GM12878 (cell line): ENCODE data around the gene NR6A1. TPM values are rescaled to one million over a fixed set of nuclear protein-coding genes. Genes with fewer than 3 reads are reported as not detected.

Experiments
- BHLHE40 ChIP-seq, 2 experiments: fragments of 450-650 bp in 1 of 2; IDR thresholded peaks; 2 replicates each; pipeline ENCODE4 v1.6.1; 2011 to 2017; ENCODE audit warnings: low read depth in 2 of 2, borderline replicate concordance in 1 of 2, improper control_type of control experiment in 1 of 2, low read length in 1 of 2, mild to moderate bottlenecking in 1 of 2
- CHD1 ChIP-seq: IDR thresholded peaks from 2 replicates; pipeline ENCODE4 v1.6.1; 2012; ENCODE audit warnings: low read depth, low read length, improper control_type of control experiment
- EED ChIP-seq: sonication (generic); IDR thresholded peaks from 2 replicates; pipeline ENCODE4 v1.6.1; 2016; ENCODE audit warnings: antibody characterized with exemption, low read depth
- ETV6 ChIP-seq, 2 experiments: fragments of 450-650 bp in 1 of 2; IDR thresholded peaks in 1 of 2; conservative IDR thresholded peaks in 1 of 2; 2 replicates each; pipeline ENCODE4 v1.6.1; 2014; ENCODE audit warnings: antibody characterized with exemption in 1 of 2, borderline replicate concordance in 1 of 2, low read depth in 1 of 2, mild to moderate bottlenecking in 1 of 2, moderate library complexity in 1 of 2
- MTA3 ChIP-seq: IDR thresholded peaks from 2 replicates; pipeline ENCODE4 v1.6.1; 2012; ENCODE audit warnings: low read length, inconsistent platforms, borderline replicate concordance
- PAX5 ChIP-seq: IDR thresholded peaks from 2 replicates; pipeline ENCODE4 v1.6.1; 2011; ENCODE audit warnings: low read depth, low read length, borderline replicate concordance
- POLR2A ChIP-seq: IDR thresholded peaks from 2 replicates; pipeline ENCODE4 v1.6.1; 2011; ENCODE audit warnings: low read depth, mild to moderate bottlenecking, low read length
- POU2F2 ChIP-seq: IDR thresholded peaks from 3 replicates; pipeline ENCODE4 v1.6.1; 2011; ENCODE audit warnings: low read depth, mild to moderate bottlenecking, low read length, borderline replicate concordance
- RAD51 ChIP-seq: fragments of 450-650 bp; IDR thresholded peaks from 2 replicates; pipeline ENCODE4 v1.6.1; 2016; ENCODE audit warnings: moderate library complexity, mild to moderate bottlenecking, inconsistent platforms
- RB1 ChIP-seq: fragments of 450-650 bp; formaldehyde crosslinking; IDR thresholded peaks from 2 replicates; pipeline ENCODE4 v1.6.1; 2017; ENCODE audit warnings: mild to moderate bottlenecking, borderline replicate concordance
- SMAD1 ChIP-seq: fragments of 450-650 bp; IDR thresholded peaks from 2 replicates; pipeline ENCODE4 v1.6.1; 2018; ENCODE audit warnings: mild to moderate bottlenecking, low read depth; ENCODE audit not compliant: partially characterized antibody
- SRF ChIP-seq, 2 experiments: IDR thresholded peaks; 2 replicates each; pipeline ENCODE4 v1.6.1; 2011; ENCODE audit warnings: low read depth in 2 of 2, low read length in 2 of 2, mild to moderate bottlenecking in 1 of 2, moderate library complexity in 1 of 2
- TCF7 ChIP-seq: IDR thresholded peaks from 2 replicates; pipeline ENCODE4 v1.6.1; 2014; ENCODE audit warnings: antibody characterized with exemption, borderline replicate concordance
- ZNF207 ChIP-seq: fragments of 450-650 bp; IDR thresholded peaks from 2 replicates; pipeline ENCODE4 v1.6.1; 2014; ENCODE audit warnings: antibody characterized with exemption, mild to moderate bottlenecking, borderline replicate concordance
- ZNF24 ChIP-seq: fragments of 450-650 bp; IDR thresholded peaks from 2 replicates; pipeline ENCODE4 v1.6.1; 2017; ENCODE audit warnings: antibody characterized with exemption, mild to moderate bottlenecking
- ZSCAN29 ChIP-seq: fragments of 450-650 bp; IDR thresholded peaks from 2 replicates; pipeline ENCODE4 v1.6.1; 2017; ENCODE audit warnings: mild to moderate bottlenecking, moderate library complexity
- polyA plus RNA-seq, 11 experiments: library from polyadenylated mRNA; depleted of rRNA in 4 of 11; unstranded in 6 of 11; stranded (reverse) in 5 of 11; fragments of >200 nt; fragmentation: Nextera tagmentation in 4 of 11; fragmentation: Illumina TruSeq in 1 of 11; extraction: Ambion mirVana in 4 of 11; extraction: Trizol in 1 of 11; gene quantifications; 1 replicate in 1 of 11; 2 replicates in 10 of 11; pipeline versions ENCODE4 v1.2.1 to v1.2.3, GENCODE V29; 2011 to 2016; ENCODE audit warnings: inconsistent platforms in 2 of 11, missing spikeins in 2 of 11, low read depth in 1 of 11
- total RNA-seq, 4 experiments: library from RNA; depleted of rRNA in 3 of 4; stranded (reverse); fragments of >200 nt in 3 of 4; fragmentation: Illumina TruSeq in 1 of 4; extraction: Trizol in 1 of 4; gene quantifications; 2 replicates each; pipeline versions ENCODE4 v1.2.1 to v1.2.3, GENCODE V29; 2013 to 2021
- TF ChIP-seq, protein P1 (sequence below): fragments of 150-350 bp; IDR thresholded peaks from 2 replicates; pipeline ENCODE4 v1.6.1; 2016; ENCODE audit warnings: low read depth, low read length
- TF ChIP-seq, protein P2 (sequence below): IDR thresholded peaks from 2 replicates; pipeline ENCODE4 v1.6.1; 2011; ENCODE audit warnings: low read depth, low read length, improper control_type of control experiment, borderline replicate concordance
- TF ChIP-seq, protein P3 (sequence below): fragments of 150-350 bp; IDR thresholded peaks from 2 replicates; pipeline ENCODE4 v1.6.1; 2014; ENCODE audit warnings: mild to moderate bottlenecking, low read depth, low read length
- TF ChIP-seq, protein P4 (sequence below): fragments of 450-650 bp; IDR thresholded peaks from 2 replicates; pipeline ENCODE4 v1.6.1; 2017; ENCODE audit warnings: borderline replicate concordance
- TF ChIP-seq, protein P5 (sequence below): fragments of 450-650 bp; IDR thresholded peaks from 2 replicates; pipeline ENCODE4 v1.6.1; 2014; ENCODE audit warnings: mild to moderate bottlenecking

Gene NR6A1
- total and polyA plus RNA-seq, 10 of the 15 experiments (the other 5 are each of a cell fraction or from before 2014, with no cell fraction given), result 1.2 to 9.2 (median 4.6) TPM

DNA sequence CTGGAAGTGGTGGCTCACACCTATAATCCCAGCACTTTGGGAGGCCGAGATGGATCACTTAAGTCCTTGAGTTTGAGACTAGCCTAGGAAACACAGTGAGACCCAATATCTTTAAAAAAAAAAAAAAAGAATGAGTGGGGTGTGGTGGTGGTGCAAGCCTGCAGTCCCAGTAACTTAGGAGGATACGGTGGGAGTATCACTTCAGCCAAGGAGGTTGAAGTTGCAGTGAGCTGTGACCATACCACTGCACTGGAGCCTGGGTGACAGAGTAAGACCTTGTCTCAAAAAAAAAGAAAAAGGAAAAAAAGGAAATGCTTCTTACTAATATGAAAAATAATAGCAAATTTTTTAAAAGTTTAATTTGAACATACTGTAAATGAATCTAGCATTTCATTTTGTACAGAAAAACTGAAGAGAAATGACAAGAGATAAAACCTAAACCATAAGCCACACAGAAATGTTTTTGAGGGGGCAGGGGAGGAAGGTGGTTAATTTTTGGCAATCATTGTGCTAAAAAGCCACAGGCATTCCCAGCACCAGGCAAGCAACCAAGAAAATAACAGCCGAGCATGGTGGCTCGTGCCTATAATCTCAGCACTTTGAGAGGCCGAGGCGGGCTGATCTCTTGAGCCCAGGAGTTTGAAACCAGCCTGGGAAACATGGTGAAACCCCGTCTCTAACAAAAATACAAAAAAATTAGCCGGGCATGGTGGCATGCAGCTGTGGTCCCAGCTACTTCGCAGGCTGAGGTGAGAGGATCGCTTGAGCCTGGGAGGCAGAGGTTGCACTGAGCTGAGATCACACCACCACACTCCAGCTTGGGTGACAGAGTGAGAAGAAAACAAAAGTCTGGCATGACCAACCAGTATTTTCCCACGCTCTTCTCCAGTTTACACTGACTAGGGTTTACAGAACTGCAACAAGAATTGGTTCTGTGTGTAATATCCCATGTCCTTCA, 149.5 kb downstream of the NR6A1 start (continued):
- TF ChIP-seq, protein P1, sequence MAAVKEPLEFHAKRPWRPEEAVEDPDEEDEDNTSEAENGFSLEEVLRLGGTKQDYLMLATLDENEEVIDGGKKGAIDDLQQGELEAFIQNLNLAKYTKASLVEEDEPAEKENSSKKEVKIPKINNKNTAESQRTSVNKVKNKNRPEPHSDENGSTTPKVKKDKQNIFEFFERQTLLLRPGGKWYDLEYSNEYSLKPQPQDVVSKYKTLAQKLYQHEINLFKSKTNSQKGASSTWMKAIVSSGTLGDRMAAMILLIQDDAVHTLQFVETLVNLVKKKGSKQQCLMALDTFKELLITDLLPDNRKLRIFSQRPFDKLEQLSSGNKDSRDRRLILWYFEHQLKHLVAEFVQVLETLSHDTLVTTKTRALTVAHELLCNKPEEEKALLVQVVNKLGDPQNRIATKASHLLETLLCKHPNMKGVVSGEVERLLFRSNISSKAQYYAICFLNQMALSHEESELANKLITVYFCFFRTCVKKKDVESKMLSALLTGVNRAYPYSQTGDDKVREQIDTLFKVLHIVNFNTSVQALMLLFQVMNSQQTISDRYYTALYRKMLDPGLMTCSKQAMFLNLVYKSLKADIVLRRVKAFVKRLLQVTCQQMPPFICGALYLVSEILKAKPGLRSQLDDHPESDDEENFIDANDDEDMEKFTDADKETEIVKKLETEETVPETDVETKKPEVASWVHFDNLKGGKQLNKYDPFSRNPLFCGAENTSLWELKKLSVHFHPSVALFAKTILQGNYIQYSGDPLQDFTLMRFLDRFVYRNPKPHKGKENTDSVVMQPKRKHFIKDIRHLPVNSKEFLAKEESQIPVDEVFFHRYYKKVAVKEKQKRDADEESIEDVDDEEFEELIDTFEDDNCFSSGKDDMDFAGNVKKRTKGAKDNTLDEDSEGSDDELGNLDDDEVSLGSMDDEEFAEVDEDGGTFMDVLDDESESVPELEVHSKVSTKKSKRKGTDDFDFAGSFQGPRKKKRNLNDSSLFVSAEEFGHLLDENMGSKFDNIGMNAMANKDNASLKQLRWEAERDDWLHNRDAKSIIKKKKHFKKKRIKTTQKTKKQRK, result no peak
- TF ChIP-seq ZNF24 (no peak), POLR2A (no peak), SRF (IDR thresholded peaks at IDR 0.05; ENCODE audit: low read depth in 2 of 2, low read length in 2 of 2) (no peak), RB1 (0 out of 2 replicates have a peak, but pooled peaks have one; percentile 21), ZSCAN29 (no peak), CHD1 (no peak), PAX5 (peak; percentile 44; the same call in 1 of the 2 replicates), BHLHE40 (IDR thresholded peaks at IDR 0.05; ENCODE audit: borderline replicate concordance in 1 of 2, low read depth in 2 of 2, low read length in 1 of 2) (peak in 1 of 2 experiments; percentile 82; a peak in 2 of 4 replicates), RAD51 (peak; percentile 63), ZNF207 (no peak), ETV6 (conservative IDR thresholded peaks at IDR 0.05 in 1 of 2, IDR thresholded peaks at IDR 0.05 in 1 of 2; ENCODE audit: borderline replicate concordance in 1 of 2, low read depth in 1 of 2) (no peak), POU2F2 (no peak), TCF7 (no peak), MTA3 (no peak), EED (no peak; the same call in 1 of the 2 replicates), SMAD1 (peak; percentile 75)
- TF ChIP-seq, protein P2, sequence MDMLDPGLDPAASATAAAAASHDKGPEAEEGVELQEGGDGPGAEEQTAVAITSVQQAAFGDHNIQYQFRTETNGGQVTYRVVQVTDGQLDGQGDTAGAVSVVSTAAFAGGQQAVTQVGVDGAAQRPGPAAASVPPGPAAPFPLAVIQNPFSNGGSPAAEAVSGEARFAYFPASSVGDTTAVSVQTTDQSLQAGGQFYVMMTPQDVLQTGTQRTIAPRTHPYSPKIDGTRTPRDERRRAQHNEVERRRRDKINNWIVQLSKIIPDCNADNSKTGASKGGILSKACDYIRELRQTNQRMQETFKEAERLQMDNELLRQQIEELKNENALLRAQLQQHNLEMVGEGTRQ, result no peak
- TF ChIP-seq, protein P3, sequence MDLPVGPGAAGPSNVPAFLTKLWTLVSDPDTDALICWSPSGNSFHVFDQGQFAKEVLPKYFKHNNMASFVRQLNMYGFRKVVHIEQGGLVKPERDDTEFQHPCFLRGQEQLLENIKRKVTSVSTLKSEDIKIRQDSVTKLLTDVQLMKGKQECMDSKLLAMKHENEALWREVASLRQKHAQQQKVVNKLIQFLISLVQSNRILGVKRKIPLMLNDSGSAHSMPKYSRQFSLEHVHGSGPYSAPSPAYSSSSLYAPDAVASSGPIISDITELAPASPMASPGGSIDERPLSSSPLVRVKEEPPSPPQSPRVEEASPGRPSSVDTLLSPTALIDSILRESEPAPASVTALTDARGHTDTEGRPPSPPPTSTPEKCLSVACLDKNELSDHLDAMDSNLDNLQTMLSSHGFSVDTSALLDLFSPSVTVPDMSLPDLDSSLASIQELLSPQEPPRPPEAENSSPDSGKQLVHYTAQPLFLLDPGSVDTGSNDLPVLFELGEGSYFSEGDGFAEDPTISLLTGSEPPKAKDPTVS, result no peak
- TF ChIP-seq, protein P4, sequence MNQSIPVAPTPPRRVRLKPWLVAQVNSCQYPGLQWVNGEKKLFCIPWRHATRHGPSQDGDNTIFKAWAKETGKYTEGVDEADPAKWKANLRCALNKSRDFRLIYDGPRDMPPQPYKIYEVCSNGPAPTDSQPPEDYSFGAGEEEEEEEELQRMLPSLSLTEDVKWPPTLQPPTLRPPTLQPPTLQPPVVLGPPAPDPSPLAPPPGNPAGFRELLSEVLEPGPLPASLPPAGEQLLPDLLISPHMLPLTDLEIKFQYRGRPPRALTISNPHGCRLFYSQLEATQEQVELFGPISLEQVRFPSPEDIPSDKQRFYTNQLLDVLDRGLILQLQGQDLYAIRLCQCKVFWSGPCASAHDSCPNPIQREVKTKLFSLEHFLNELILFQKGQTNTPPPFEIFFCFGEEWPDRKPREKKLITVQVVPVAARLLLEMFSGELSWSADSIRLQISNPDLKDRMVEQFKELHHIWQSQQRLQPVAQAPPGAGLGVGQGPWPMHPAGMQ, result no peak
- TF ChIP-seq, protein P5, sequence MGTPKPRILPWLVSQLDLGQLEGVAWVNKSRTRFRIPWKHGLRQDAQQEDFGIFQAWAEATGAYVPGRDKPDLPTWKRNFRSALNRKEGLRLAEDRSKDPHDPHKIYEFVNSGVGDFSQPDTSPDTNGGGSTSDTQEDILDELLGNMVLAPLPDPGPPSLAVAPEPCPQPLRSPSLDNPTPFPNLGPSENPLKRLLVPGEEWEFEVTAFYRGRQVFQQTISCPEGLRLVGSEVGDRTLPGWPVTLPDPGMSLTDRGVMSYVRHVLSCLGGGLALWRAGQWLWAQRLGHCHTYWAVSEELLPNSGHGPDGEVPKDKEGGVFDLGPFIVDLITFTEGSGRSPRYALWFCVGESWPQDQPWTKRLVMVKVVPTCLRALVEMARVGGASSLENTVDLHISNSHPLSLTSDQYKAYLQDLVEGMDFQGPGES, result no peak
